GM12878 (cell line): ENCODE data around the gene SLCO3A1. TPM values are rescaled to one million over a fixed set of nuclear protein-coding genes. Genes with fewer than 3 reads are reported as not detected.

Experiments
- ATAC-seq: fragments of 200-7000 bp; cut with Tn5 transposase; 3 replicates; pipeline ENCODE4 v1.9.1; 2020; ENCODE audit warnings: mild to moderate bottlenecking, moderate library complexity
- BruUV-seq: library from RNA; stranded (reverse); fragments of 400-500 nt; replicated peaks from 2 replicates; lab custom pipeline; 2021; lab: Mats Ljungman, UMichigan
- CTCF ChIA-PET: fragments of 300-600 bp; sonication (Branson Sonifier 250); formaldehyde crosslinking; extraction: SDS; loops from one replicate; lab custom pipeline; 2021; ENCODE audit warnings: inconsistent platforms; lab: Yijun Ruan, JAX
- POLR2A ChIA-PET: fragments of 350-600 bp; formaldehyde crosslinking; extraction: SDS; loops from one replicate; lab custom pipeline; 2021; ENCODE audit warnings: inconsistent platforms; lab: Charles Lee
- RAD21 ChIA-PET: fragments of 300-600 bp; sonication (Branson Sonifier 250); formaldehyde crosslinking; loops from one replicate; lab custom pipeline; 2023; ENCODE audit warnings: antibody characterized with exemption; ENCODE audit not compliant: unreplicated experiment; lab: Charles Lee
- SMC1A ChIA-PET: fragments of 300-600 bp; sonication (Branson Sonifier 250); formaldehyde crosslinking; loops from one replicate; lab custom pipeline; 2023; ENCODE audit not compliant: unreplicated experiment, uncharacterized antibody; lab: Charles Lee
- DNase-seq: peaks from one replicate; pipeline ENCODE4 v3.0.0-alpha.2; 2011; ENCODE audit warnings: low read depth, low spot score
- FAIRE-seq: peaks from 3 replicates; lab custom pipeline; 2011; peaks lifted over from hg19 to GRCh38; lab: Jason Lieb, UNC
- H2AFZ ChIP-seq: 2 replicates; pipeline ENCODE4 v1.6.0; 2011; ENCODE audit warnings: low read depth, low read length, control low read depth; ENCODE audit not compliant: control insufficient read depth
- H3K27ac ChIP-seq: 2 replicates; pipeline ENCODE4 v1.5.1; 2011; ENCODE audit warnings: control low read depth; ENCODE audit not compliant: control insufficient read depth, insufficient read depth
- H3K27me3 ChIP-seq, 2 experiments: replicated peaks in 1 of 2; 2 replicates each; pipeline versions ENCODE4 v1.6.0 to v1.6.1; 2011; ENCODE audit warnings: low read length in 1 of 2; ENCODE audit not compliant: control insufficient read depth in 2 of 2, insufficient read depth in 2 of 2
- H3K36me3 ChIP-seq, 2 experiments: 2 replicates each; pipeline ENCODE4 v1.5.1; 2011; ENCODE audit warnings: low read length in 1 of 2; ENCODE audit not compliant: control insufficient read depth in 2 of 2, insufficient read depth in 2 of 2
- H3K4me1 ChIP-seq: 2 replicates; pipeline ENCODE4 v1.6.1; 2011; ENCODE audit warnings: mild to moderate bottlenecking, low read length, moderate library complexity, mixed read lengths; ENCODE audit not compliant: control insufficient read depth, insufficient read depth
- H3K4me2 ChIP-seq: 2 replicates; pipeline ENCODE4 v1.6.0; 2011; ENCODE audit warnings: control low read depth; ENCODE audit not compliant: control insufficient read depth, insufficient read depth
- H3K4me3 ChIP-seq: fragments of 200-600 bp; sonication (generic); 2 replicates; pipeline ENCODE4 v1.5.1; 2016
- H3K79me2 ChIP-seq: 2 replicates; pipeline ENCODE4 v1.6.0; 2011; ENCODE audit warnings: low read length; ENCODE audit not compliant: control insufficient read depth, insufficient read depth
- H3K9ac ChIP-seq: 2 replicates; pipeline ENCODE4 v1.8.0; 2011; ENCODE audit warnings: low read length, control low read depth, mixed read lengths; ENCODE audit not compliant: control insufficient read depth, insufficient read depth
- H3K9me3 ChIP-seq: replicated peaks from 3 replicates; pipeline ENCODE4 v1.5.1; 2011; ENCODE audit warnings: mild to moderate bottlenecking, low read length; ENCODE audit not compliant: control insufficient read depth, insufficient read depth
- H4K20me1 ChIP-seq: 2 replicates; pipeline ENCODE4 v1.6.0; 2011; ENCODE audit not compliant: control insufficient read depth, insufficient read depth
- EP300 ChIP-seq, 2 experiments: fragments of 150-350 bp in 1 of 2; IDR thresholded peaks; 2 replicates each; pipeline ENCODE4 v1.6.1; 2011 to 2012; ENCODE audit warnings: low read depth in 2 of 2, low read length in 2 of 2, borderline replicate concordance in 1 of 2, improper control_type of control experiment in 1 of 2, inconsistent platforms in 1 of 2; ENCODE audit not compliant: control insufficient read depth in 1 of 2
- IKZF2 ChIP-seq, 2 experiments: fragments of 450-650 bp; IDR thresholded peaks; 2 replicates each; pipeline ENCODE4 v1.6.1; 2017; ENCODE audit warnings: mild to moderate bottlenecking in 2 of 2, moderate library complexity in 2 of 2
- NFYA ChIP-seq: IDR thresholded peaks from 2 replicates; pipeline ENCODE4 v1.6.1; 2011; ENCODE audit warnings: low read depth, mild to moderate bottlenecking, low read length, improper control_type of control experiment, borderline replicate concordance
- NFYB ChIP-seq: IDR thresholded peaks from 2 replicates; pipeline ENCODE4 v1.6.1; 2011; ENCODE audit warnings: low read depth, mild to moderate bottlenecking, low read length, improper control_type of control experiment, moderate library complexity; ENCODE audit not compliant: insufficient read depth
- RBBP5 ChIP-seq: fragments of 200-600 bp; sonication (generic); conservative IDR thresholded peaks from 2 replicates; pipeline ENCODE4 v1.6.1; 2016
- ZNF622 ChIP-seq: fragments of 450-650 bp; IDR thresholded peaks from 2 replicates; pipeline ENCODE4 v1.6.1; 2017; ENCODE audit warnings: mild to moderate bottlenecking, inconsistent platforms
- ZSCAN29 ChIP-seq: fragments of 450-650 bp; IDR thresholded peaks from 2 replicates; pipeline ENCODE4 v1.6.1; 2017; ENCODE audit warnings: mild to moderate bottlenecking, moderate library complexity
- WGBS: methylation state at CpG from one replicate; pipeline ENCODE4 v1.1.6; 2016; ENCODE audit warnings: low lambda C conversion rate; ENCODE audit not compliant: insufficient replicate concordance, insufficient coverage; ENCODE audit errors: missing lambda C conversion rate; 5-methylcytosine and 5-hydroxymethylcytosine counted together
- in situ Hi-C: fragments of 300-500 bp; cut with MboI; formaldehyde crosslinking; loops from 9 replicates; pipeline ENCODE4 v1.14.3; 2018; ENCODE audit warnings: mixed read lengths
- intact Hi-C: fragments of 100-400 bp; cut with micrococcal nuclease; formaldehyde crosslinking; loops from one replicate; pipeline ENCODE4 v1.14.2; 2022; ENCODE audit not compliant: unreplicated experiment
- polyA plus RNA-seq, 11 experiments: library from polyadenylated mRNA; depleted of rRNA in 4 of 11; unstranded in 6 of 11; stranded (reverse) in 5 of 11; fragments of >200 nt; fragmentation: Nextera tagmentation in 4 of 11; fragmentation: Illumina TruSeq in 1 of 11; extraction: Ambion mirVana in 4 of 11; extraction: Trizol in 1 of 11; gene quantifications; 1 replicate in 1 of 11; 2 replicates in 10 of 11; pipeline versions ENCODE4 v1.2.1 to v1.2.3, GENCODE V29; 2011 to 2016; ENCODE audit warnings: inconsistent platforms in 2 of 11, missing spikeins in 2 of 11, low read depth in 1 of 11
- total RNA-seq, 4 experiments: library from RNA; depleted of rRNA in 3 of 4; stranded (reverse); fragments of >200 nt in 3 of 4; fragmentation: Illumina TruSeq in 1 of 4; extraction: Trizol in 1 of 4; gene quantifications; 2 replicates each; pipeline versions ENCODE4 v1.2.1 to v1.2.3, GENCODE V29; 2013 to 2021
- TF ChIP-seq, protein P1 (sequence below): fragments of 150-350 bp; IDR thresholded peaks from 2 replicates; pipeline ENCODE4 v1.6.1; 2016; ENCODE audit warnings: low read depth, low read length

The SLCO3A1 gene
- total and polyA plus RNA-seq, 10 of the 15 experiments (the other 5 are each of a cell fraction or from before 2014, with no cell fraction given): 0.05 to 5.9 (median 0.31) TPM

DNA sequence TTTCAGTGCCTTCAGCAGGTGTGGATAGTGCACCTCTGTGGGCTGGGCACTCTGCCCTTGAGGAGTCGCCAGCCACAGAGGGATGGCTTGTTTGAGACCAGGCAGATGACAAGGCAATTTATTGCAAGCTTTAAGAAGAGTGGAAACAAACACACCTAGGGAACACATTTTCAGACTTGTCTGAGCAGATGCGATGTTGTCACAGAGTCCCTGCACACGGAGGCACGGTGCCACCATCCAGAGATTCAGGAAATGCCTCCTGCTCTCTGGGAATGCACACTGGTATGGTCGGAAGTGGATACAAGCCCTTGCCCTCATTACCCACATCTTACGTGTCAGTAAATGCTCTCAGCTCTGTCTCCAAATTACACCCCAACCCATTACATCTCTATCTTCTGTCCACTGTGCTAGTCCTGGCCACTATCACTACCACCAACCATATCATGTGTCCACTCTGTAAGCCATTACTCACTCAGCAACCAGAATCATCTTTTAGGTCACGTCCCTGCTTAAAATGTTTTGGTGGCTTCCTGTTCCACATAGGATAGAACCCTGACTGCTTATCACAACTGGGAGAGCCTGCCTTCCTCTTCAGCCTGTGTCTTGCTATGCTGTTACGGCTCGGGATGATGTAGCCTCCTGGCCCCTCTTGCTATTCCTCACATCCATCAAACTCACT lies 196.9 kb downstream of the SLCO3A1 start:
- FAIRE-seq: no peak
- TF ChIP-seq NFYB (no peak), IKZF2 (IDR thresholded peaks at IDR 0.05) (no peak), RBBP5 (no peak), ZSCAN29 (no peak), ZNF622 (no peak), NFYA (no peak), EP300 (IDR thresholded peaks at IDR 0.05; ENCODE audit: borderline replicate concordance in 1 of 2, control insufficient read depth in 1 of 2, low read depth in 2 of 2, low read length in 2 of 2) (no peak)
- TF ChIP-seq, protein P1, sequence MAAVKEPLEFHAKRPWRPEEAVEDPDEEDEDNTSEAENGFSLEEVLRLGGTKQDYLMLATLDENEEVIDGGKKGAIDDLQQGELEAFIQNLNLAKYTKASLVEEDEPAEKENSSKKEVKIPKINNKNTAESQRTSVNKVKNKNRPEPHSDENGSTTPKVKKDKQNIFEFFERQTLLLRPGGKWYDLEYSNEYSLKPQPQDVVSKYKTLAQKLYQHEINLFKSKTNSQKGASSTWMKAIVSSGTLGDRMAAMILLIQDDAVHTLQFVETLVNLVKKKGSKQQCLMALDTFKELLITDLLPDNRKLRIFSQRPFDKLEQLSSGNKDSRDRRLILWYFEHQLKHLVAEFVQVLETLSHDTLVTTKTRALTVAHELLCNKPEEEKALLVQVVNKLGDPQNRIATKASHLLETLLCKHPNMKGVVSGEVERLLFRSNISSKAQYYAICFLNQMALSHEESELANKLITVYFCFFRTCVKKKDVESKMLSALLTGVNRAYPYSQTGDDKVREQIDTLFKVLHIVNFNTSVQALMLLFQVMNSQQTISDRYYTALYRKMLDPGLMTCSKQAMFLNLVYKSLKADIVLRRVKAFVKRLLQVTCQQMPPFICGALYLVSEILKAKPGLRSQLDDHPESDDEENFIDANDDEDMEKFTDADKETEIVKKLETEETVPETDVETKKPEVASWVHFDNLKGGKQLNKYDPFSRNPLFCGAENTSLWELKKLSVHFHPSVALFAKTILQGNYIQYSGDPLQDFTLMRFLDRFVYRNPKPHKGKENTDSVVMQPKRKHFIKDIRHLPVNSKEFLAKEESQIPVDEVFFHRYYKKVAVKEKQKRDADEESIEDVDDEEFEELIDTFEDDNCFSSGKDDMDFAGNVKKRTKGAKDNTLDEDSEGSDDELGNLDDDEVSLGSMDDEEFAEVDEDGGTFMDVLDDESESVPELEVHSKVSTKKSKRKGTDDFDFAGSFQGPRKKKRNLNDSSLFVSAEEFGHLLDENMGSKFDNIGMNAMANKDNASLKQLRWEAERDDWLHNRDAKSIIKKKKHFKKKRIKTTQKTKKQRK: no peak
- no peaks in the 10 kb centered on the region for H3K36me3 ChIP-seq
- H3K27ac ChIP-seq: no peak overlapping the region
- H4K20me1 ChIP-seq: no peaks in the 10 kb centered on the region
- no TSS peak for BruUV-seq
- DNase-seq: no peak
- in situ Hi-C loops (no loop called here), intact Hi-C loops (no loop called here)
- H3K27me3 ChIP-seq: no peaks in the 10 kb centered on the region; a peak in 1 of 4 replicates
- RAD21 ChIA-PET: no interaction called here
- H3K4me1 ChIP-seq: no peaks in the 10 kb centered on the region
- H3K79me2 ChIP-seq: no peaks in the 10 kb centered on the region
- WGBS: 27% methylated on average over 9 of the region's 9 CpGs
- no peak overlapping the region for H3K4me3 ChIP-seq
- no peak overlapping the region for H2AFZ ChIP-seq
- H3K9ac ChIP-seq: no peak overlapping the region
- SMC1A ChIA-PET: no interaction called here
- ATAC-seq: no peak
- H3K9me3 ChIP-seq: no peaks in the 10 kb centered on the region
- CTCF ChIA-PET: no interaction called here
- POLR2A ChIA-PET: no interaction called here
- H3K4me2 ChIP-seq: no peak overlapping the region
